CD4-positive, alpha-beta T cell treated with Interleukin-10 for 1 hour (primary cell): ENCODE results near the gene ZFX.

Source experiments
- DNase-seq: peaks from one replicate; pipeline ENCODE4 v3.0.0-alpha.2; 2020

Gene ZFX

DNA sequence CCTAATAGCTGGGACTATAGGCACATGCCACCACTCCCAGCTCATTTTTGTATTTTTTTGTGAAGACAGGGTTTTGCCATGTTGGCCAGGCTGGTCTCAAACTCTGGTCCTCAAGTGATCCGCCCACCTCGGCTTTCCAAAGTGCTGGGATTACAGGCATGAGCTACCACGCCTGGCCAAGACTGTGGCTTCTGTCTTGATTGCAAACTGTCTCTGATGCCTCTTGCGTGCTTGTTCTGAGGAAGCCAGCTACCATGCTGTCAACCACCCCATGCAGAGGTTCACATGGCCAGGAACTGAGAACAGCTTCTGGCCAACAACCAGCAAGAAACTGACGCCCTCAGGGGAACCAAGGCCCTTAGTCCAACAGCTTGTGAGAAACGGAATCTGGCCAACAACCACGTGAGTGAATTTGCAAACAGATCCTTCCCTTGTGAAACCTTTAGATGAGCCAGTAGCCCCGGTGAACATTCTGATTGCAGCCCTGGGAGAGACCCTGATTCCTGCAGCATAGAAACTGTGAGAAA, 93.2 kb downstream of the ZFX start:
- no peak for DNase-seq

DNA sequence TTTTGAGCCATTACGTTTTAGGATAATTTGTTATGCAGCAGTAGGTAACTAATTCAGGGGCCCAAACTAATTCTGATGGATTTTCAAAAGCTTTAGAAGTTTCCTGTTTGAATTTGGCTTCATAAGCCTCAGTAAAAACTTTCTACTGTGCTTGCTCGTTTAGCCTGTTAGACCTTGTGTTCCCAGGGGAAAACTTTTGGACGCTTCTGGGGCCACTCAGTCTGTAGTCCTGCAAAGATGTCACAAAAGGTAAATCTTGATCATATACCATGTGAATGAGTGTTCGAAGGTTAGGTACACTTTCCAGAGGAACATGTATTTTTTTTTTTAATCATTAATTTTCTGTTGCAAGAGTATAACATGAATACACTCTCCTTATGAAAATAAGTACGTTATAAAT, 93.7 kb downstream of the ZFX start:
- no peak for DNase-seq

DNA sequence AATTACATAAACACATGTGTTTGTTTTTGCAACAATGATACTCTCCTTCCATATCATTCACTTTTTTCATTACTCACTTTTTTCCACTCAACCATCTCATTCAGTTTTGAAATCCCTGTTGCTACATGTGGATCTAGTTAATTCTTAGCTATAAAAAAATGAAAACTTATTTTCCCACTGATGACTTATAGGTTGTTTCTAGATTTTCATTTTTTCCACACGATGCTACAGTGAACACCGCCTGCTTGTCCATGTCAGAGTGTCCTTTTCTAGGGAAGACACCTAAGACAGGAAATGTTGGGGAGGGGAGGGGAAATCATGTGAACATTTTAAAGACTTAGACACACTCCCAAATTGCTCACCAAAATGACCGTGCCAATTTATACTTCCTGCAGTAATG, 94.2 kb downstream of the ZFX start:
- no peak for DNase-seq

DNA sequence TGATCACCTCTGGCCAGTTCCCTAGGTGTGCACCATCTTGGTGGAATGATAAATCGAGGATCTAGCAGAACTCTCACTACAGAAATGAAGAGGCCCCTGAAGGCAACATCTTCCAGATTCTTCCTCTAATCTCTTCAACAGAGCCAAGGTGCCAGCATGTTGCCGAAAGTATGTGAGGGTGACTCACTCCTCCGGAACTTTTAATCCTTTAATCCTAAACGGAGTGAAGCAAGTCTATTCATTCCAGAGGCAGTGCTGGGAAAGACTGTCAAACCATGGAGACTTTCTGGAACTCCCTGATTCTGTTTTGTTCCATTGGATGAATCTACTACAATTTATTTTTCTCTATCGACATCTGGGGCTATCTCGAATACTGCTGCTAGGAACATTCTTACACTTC, 95.7 kb downstream of the ZFX start:
- DNase-seq = no peak

DNA sequence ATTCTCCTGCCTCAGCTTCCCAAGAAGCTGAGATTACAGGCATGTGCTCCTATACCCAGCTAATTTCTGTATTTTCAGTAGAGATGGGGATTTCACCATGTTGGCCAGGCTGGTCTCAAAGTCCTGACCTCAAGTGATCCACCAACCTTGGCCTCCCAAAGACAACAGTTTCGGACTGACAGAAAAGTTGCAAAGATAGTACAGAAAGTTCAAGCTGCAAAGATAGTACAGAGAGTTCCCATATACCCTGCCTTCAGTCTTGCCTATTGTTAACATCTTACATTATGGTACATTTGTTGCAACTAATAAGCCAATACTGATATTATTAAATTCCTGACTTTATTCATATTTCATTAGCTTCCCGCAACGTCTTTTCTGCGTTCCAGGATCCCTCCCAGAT, 98.5 kb downstream of the ZFX start:
- DNase-seq = no peak

DNA sequence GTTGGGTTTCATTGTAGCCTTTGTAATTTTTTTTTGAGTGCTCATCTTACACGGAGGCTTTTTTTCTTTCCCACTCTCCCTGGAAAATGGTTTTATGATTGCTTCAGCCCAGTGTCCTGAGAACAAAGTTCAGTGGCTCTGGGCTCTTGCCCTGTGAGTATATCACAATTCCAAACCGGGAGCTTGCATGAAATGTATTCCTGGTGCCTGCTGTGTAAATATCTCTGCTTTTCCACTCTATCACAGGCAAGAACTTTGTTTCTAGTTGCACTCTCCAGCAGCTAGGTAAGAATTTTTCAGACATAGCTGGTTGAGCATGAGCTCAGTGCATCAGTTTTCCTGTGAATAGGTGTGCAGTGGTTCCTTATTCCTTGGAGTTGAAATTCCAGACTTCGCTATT, 103.5 kb downstream of the ZFX start:
- DNase-seq = no peak

DNA sequence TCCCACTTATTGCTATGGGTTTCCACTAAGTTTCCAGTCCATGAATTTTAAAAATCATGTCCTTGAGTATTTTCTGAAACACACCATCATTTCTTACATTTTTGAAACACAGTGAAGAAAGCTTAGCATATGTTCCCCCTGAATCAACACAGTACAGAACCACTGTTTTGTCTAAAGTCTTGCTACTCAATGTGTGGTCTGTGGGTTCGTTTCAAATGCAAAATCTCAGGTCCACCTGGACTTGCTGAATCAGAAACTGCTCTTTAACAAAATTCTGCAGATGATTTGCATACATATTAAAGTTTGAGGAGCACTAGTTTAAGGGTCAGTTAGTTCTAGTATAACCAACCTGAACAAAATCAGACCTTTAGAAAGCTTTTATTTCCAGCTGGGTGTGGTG, 103.9 kb downstream of the ZFX start:
- no peak for DNase-seq

DNA sequence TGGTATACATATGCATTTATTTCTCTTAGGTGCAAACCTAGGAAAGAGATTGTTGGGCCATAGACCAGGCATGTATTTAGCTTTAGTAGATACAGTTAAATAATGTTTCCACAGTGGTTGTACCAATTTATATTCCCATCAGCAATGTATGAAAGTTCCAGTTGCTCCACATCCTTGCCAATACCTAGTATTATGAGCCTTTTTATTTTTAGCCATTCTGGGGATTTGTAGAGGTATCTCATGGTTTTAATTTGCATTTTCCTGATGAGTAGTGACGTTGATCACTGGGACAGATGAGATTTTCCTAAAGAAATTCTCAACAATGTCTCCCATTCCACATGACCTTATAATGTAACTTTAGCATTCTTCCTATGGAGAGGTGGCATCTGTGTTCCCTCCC, 107.5 kb downstream of the ZFX start:
- no peak for DNase-seq

DNA sequence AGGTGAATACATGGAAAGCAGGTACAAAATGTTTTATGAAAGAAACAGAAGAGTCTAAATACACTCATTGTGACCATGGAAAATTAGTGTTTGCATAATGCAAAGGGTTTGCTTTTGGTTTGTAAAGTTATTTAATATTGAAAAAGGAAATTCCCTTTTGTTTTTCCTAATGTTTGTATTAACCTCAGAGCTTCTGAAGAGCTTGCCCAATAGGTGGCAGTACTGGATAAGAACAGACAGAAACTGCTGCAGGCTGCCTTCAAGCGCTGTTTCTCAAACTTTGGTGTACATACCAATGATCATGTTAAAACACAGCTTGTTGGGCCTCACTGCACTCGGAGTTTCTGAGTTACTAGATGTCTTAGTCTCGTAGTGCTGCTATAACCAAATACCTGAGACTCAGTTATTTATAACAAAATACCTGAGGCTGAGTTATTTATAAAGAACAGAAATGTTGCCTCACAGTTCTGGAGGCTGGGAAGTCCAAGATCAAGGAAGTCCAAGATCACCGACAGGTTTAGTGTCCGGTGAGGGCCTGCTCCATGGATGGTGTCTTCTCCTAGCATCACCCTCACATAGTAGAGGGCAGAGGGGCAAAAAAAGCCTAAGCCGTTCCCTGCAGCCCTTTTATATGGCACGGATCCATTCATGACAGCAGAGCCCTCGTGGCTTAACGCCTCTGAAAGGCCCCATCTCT, 110.2 kb downstream of the ZFX start:
- DNase-seq = peak; percentile 23

DNA sequence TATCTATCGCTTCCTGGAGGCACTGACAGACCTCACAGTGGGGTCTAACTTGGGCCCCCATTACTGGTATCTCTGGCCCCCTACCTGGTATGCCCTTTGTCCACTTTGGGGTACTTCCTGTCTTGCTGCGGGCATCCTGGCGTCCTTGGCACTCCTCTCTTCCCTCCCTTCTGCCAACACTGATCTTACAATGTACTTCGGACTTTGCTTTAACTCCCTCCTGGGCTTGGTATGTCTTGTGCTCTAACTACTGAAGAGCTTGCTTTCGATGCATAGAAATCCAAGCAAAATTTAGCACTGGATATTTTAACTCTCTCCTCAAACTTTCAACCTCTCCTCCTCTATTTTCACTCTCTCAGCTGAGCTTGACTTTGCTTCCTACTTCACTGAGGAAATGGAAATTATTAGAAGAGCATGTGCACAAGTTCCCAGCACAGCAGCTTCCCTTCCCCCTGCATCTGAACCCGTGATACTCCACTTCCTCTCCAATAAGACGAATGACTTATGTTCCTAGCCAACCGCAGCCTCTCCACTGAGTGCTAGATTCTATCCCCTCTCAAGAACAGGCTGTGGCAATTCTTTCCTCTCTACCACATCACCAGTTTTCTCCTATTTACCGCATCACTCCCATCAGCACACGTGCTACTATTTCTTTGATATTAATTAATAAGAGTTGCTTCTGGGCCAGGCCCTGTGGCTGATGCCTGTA, 111.5 kb downstream of the ZFX start:
- DNase-seq = peak; percentile 2

DNA sequence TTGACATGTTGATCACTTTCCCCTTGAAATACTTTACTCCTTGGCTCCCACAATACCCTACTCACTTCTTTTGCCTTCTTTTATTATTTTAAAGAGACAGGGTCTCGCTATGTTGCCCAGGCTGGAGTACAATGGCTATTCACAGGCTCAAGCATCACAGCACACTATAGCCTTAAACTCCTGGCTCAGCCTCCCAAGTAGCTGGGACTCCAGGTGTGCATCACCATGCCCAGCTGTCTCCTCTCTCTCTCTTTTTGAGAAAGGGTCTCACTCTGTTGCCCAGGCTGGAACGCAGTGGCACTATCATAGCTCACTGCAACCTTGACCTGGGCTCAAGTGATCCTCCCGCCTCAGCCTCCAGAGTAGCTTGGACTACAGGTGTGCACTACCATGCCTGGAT, 112.8 kb downstream of the ZFX start:
- no peak for DNase-seq

DNA sequence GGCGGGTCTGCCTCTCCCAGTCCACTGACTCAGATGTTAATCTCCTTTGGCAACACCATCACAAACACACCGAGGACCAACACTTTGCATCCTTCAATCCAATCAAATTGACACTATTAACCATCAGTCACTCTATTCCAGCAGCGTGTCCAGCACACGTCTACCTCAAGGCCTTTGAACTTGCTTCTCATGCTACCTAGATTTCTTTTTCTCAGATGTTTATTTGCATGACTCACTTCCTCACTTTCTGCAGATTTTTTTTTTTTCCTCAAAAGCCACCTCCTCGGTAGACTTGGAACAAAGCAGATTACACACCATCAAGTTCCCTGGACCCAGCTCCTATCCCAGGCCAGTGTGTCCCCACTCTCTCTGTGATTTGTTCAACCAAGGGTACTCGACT, 114.9 kb downstream of the ZFX start:
- no peak for DNase-seq
